ENCODE results near the gene PALLD. TPM values are rescaled to one million over a fixed set of nuclear protein-coding genes. Genes with fewer than 3 reads are reported as not detected.

Gene PALLD
- total and polyA plus RNA-seq, 2 of the 8 experiments (the other 6 are each of a cell fraction or from before 2014, with no cell fraction given) = 10.5 to 25.0 TPM

DNA sequence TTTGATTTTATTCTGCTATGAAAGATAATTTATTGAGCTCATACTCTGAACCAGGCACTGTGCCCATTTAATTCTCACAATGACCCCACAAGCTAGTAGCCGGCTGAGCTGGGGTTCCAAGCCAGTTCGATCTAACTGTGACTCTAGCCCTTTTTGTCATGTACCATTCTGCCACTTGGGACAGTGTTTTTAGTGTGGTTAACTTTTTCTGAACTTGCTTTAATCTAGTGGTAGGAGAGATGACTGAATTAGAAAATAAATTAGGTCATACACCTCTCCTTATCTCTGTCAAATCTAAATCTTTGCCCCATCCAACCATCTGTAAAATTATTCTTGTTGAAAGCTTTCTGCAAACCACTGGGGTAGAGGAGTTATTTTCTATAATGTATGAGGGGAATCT lies 377.2 kb downstream of the PALLD start:
- no peak overlapping the region for H2AFZ ChIP-seq (ENCODE audit: low read length)
- H3K4me2 ChIP-seq (ENCODE audit: insufficient read depth in 1 of 2, low read depth in 2 of 2, low read length in 2 of 2) = no peak overlapping the region
- H3K27me3 ChIP-seq (replicated peaks in 1 of 4; ENCODE audit: control insufficient read depth in 3 of 4, extremely low read depth in 1 of 4, insufficient read depth in 3 of 4, low read length in 3 of 4) = peaks cover 0 to 14% (median 3%) of the 10 kb centered on the region in 4 experiments; a peak in 6 of 7 replicates
- no peak overlapping the region for H3K4ac ChIP-seq (replicated peaks; ENCODE audit: insufficient read length, low read depth, low read length)
- no peaks in the 10 kb centered on the region for H4K20me1 ChIP-seq (replicated peaks in 1 of 2; ENCODE audit: control insufficient read depth in 1 of 2, insufficient read depth in 2 of 2, low read length in 2 of 2)
- peaks cover 0 to 3% (median 0%) of the 10 kb centered on the region in 4 experiments; a peak in 2 of 7 replicates for H3K4me1 ChIP-seq (replicated peaks in 1 of 4; ENCODE audit: control insufficient read depth in 3 of 4, insufficient read depth in 4 of 4, low read length in 3 of 4)
- no peak overlapping the region for H3K27ac ChIP-seq (ENCODE audit: low read depth, low read length)
- no peaks in the 10 kb centered on the region for H3K79me1 ChIP-seq (ENCODE audit: low read depth, low read length)
- no peak overlapping the region for H3K4me3 ChIP-seq (ENCODE audit: extremely low read depth in 1 of 4, insufficient read depth in 2 of 4, low read depth in 3 of 4, low read length in 4 of 4)
- no peak overlapping the region for H2BK120ac ChIP-seq (replicated peaks; ENCODE audit: low read depth, low read length)
- no peak overlapping the region for H2BK5ac ChIP-seq (ENCODE audit: low read depth, low read length)
- FAIRE-seq (no peak), DNase-seq (ENCODE audit: low read depth in 1 of 2, low spot score in 2 of 2) (no peak)
- no peak overlapping the region for H3K23ac ChIP-seq (ENCODE audit: insufficient read length)
- H3K9ac ChIP-seq (replicated peaks in 1 of 4; ENCODE audit: extremely low read depth in 1 of 4, low read depth in 3 of 4, low read length in 3 of 4) = no peak overlapping the region
- H3K36me3 ChIP-seq (ENCODE audit: control insufficient read depth in 2 of 4, insufficient read depth in 4 of 4, low read length in 3 of 4) = no peaks in the 10 kb centered on the region
- H4K91ac ChIP-seq (replicated peaks; ENCODE audit: insufficient read length, low read length) = no peak overlapping the region
- H2BK12ac ChIP-seq (ENCODE audit: low read depth, low read length) = no peak overlapping the region
- WGBS, 2 experiments (ENCODE audit: extremely low coverage in 1 of 2, insufficient coverage in 1 of 2, insufficient read length in 1 of 2, insufficient replicate concordance in 2 of 2, low coverage in 1 of 2, low lambda C conversion rate in 2 of 2, missing lambda C conversion rate in 1 of 2) = 90% methylated on average over 2 of the region's 2 CpGs; no CpG with 5 or more reads in 1 of the 2 experiments
- no peak overlapping the region for H2BK20ac ChIP-seq (ENCODE audit: low read length)
- peaks cover 2% of the 10 kb centered on the region; the same call in 1 of the 2 replicates for H3K23me2 ChIP-seq (ENCODE audit: low read depth, low read length)
- H3K18ac ChIP-seq (ENCODE audit: extremely low read depth, low read length) = no peak overlapping the region
- CTCF ChIA-PET (ENCODE audit: partially characterized antibody) = interaction anchor here (0.6 to 2.8 kb wide), 5 partner anchors 10 to 360 kb away, joined by 3 to 12 read pairs (median 4); no protein-coding TSS in a partner anchor
- H2BK15ac ChIP-seq (ENCODE audit: low read length) = no peak overlapping the region
- no peaks in the 10 kb centered on the region for H3K9me3 ChIP-seq (ENCODE audit: insufficient read depth in 2 of 2, low read depth in 1 of 2, low read length in 1 of 2)
- H3K14ac ChIP-seq (ENCODE audit: insufficient read length) = no peak overlapping the region
- H2AK5ac ChIP-seq (ENCODE audit: low read depth, low read length) = no peak overlapping the region
- H4K8ac ChIP-seq (ENCODE audit: extremely low read depth, insufficient read depth, low read length) = no peak overlapping the region
- no peak overlapping the region for H3K56ac ChIP-seq (replicated peaks; ENCODE audit: insufficient read length, low read depth, low read length)
- POLR2A ChIA-PET (ENCODE audit: partially characterized antibody) = interaction anchor here (0.6 to 1.5 kb wide), 3 partner anchors 33 to 136 kb away, joined by 3 to 7 read pairs (median 3); partner anchors contain the start of gene CBR4
- no peaks in the 10 kb centered on the region for H3K79me2 ChIP-seq (ENCODE audit: control insufficient read depth in 1 of 2, insufficient read depth in 2 of 2, low read length in 2 of 2)
- H4K5ac ChIP-seq (ENCODE audit: insufficient read length, low read depth, low read length) = no peak overlapping the region
- no peak for TF ChIP-seq RXRA (IDR thresholded peaks at IDR 0.05; ENCODE audit: insufficient read depth, low read depth, low read length)
- TF ChIP-seq CEBPB (IDR thresholded peaks at IDR 0.05; ENCODE audit: low read depth, low read length) = no peak
- no peak for TF ChIP-seq CBX8 (IDR thresholded peaks at IDR 0.05; ENCODE audit: borderline replicate concordance, low read depth, low read length)
- no peak for TF ChIP-seq GABPA (IDR thresholded peaks at IDR 0.05; ENCODE audit: borderline replicate concordance, insufficient read depth, low read length)
- TF ChIP-seq BRCA1 (IDR thresholded peaks at IDR 0.05; ENCODE audit: low read depth, low read length) = no peak
- TF ChIP-seq ZNF274 (IDR thresholded peaks at IDR 0.05; ENCODE audit: borderline replicate concordance, extremely low read depth, low read length) = no peak
- no peak for TF ChIP-seq KDM1A (IDR thresholded peaks at IDR 0.05; ENCODE audit: borderline replicate concordance, low read length)
- TF ChIP-seq ASH2L (IDR thresholded peaks at IDR 0.05; ENCODE audit: low read length) = no peak
- TF ChIP-seq TCF12 (IDR thresholded peaks at IDR 0.05; ENCODE audit: low read depth, low read length) = no peak
- no peak for TF ChIP-seq CHD1 (IDR thresholded peaks at IDR 0.05; ENCODE audit: low read depth, low read length)
- TF ChIP-seq SIN3A (conservative IDR thresholded peaks at IDR 0.05 in 1 of 2, IDR thresholded peaks at IDR 0.05 in 1 of 2; ENCODE audit: low read depth in 1 of 2, low read length in 2 of 2) = no peak
- TF ChIP-seq SIX5 (IDR thresholded peaks at IDR 0.05; ENCODE audit: low read depth, low read length) = no peak
- TF ChIP-seq MAX (IDR thresholded peaks at IDR 0.05) = no peak

Data from H1 (cell line).